GM19467 (cell line): Measurements from ENCODE around the gene PREB.
"Not testable (repeated sequence)": the region's sequence is repeated elsewhere in the genome, so short reads cannot be mapped to it uniquely, and the experiment has no call there.

Experiments
- ATAC-seq: cut with Tn5 transposase; IDR thresholded peaks from one replicate; pipeline ENCODE4 v1.9.1; 2021; ENCODE audit warnings: mild to moderate bottlenecking, moderate library complexity; ENCODE audit not compliant: unreplicated experiment

Gene PREB

DNA sequence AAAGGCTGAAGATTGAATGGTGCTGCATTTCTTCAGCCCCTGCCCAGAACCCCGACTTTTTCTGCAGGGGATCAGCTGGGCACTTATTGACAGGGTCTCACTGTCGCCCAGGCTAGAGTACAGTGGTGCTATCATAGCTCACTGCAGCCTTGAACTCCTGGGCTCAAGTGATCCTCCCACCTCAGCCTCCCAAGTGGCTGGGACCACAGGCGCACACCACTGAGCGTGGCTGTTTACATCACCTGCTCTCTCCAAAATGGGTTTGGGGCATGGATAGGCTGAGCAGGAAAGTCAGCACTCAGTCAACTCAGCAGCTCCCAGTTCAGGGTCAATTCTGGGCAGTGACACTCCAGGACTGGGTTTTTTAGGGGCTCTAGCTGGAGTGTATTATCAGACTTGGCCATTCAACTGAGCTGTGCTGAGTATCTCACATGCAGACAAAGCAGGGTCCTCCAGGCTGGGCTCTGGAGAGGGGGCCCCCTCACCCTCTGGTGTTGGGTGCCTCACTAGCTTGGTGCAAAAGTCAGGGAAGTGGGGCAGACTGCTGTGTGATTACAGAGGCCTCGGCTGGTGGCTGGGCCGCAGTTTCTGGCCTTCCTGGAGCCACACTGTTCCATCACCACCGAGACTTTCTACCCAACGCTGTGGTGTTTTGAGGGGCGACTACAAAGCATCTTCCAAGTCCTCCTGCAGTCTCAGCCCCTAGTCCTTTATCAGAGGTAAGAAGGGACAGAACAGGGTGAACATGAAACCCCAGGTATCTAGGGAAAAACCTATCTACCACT is 6.4 kb downstream of the PREB start:
- ATAC-seq = no peak

DNA sequence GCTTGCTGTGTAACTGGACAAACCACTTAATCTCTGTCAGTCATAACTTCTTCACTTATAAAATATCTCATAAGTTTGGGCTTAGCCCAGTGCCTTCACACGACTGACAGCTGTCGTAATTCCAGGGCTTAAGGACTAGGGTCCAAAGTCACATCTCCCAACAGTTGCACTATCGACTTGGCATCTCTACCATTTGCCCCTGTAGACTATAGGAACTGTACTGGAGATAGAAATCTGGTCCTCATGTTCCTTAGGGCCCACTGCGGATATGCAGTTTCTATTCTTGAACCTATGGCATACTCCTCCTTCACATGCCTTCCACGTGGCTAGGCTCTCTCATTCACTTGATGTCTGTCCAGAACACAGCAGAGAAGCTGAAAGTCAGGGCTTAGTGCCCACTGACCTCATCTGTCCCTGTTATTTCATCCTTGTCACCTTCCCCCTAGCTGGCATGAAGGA is 8.2 kb downstream of the PREB start:
- no peak for ATAC-seq

DNA sequence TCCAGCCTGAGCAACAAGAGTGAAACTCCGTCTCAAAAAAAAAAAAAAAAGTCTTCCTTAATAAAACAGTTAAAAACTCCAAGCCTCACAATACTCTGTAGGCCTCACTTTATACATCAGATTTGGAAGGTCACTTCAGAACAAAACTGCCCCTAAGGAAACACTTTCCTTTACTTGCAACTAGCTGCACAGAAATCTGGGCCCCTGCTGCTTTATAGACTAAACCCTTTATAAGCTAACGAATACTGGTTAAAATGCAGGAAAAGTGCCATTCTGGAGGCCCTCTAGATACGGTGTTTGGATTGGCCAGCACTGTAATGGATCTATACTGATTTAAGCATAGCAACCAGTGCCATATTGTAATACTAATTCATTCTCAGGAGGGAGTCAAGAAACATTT is 9.3 kb downstream of the PREB start:
- ATAC-seq = no peak

DNA sequence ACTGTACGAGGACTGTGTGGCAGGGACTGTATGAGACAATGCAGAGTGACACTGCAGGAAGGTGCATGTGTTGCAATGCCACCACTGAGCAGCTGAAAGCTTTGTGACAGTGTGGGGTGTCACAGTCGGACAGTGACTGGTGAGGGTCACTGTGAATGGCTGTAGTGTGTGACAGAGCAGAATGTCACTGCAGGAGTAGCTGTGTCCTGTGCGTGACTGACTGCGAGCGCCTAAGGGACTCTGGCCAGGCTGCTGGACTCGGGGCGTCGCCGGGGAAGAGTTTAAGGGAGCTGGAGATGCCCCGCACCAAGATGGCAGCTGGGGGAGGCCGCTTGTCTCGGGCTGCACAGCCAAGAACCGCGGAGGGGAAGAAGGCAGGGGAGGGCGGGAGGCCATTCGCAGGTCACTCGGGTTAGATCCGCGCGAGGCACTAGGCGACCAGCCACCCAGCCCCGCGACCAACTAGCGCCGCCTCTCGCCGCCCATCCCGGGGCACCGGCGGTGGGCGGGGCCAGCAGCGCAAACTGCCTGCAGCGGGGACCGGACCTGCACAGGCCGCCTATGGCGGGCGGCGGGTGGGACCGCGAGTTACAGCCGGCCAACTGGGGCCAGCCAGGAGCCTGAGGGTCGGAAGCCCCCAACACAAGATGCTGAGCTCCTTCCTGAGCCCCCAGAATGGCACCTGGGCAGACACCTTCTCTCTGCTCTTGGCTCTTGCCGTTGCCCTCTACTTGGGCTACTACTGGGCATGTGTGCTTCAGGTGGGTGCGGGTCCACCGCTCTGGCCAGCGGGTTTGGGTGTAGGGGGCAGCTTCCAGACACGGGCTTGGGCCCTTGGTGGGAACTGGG is 10.9 kb downstream of the PREB start, which contains the start of gene ABHD1:
TSS of gene ABHD1 (plus strand) at position 514 of the 849 bp plus-strand sequence. CDS start at position 648, 134 bp downstream.
- ATAC-seq = no peak

DNA sequence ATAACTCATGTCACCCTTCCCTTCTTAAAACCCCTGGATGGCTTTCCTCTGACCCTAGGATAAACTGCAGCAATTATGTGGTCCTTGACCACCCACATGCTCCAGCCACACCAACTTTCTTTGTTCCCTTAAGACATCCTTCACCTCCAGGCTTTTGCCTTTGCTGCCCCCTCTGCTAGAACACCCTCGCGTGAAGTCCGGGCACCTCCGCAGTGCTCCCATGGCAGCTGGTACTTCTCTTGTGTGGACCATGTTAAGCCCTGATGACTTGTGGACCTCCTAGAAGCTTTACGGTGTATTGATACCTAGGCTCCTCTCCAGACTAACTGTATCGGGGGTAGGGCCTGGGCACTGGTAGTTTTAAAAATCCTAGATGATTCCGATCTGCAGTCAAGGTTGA is 11.6 kb downstream of the PREB start:
- ATAC-seq = no peak

DNA sequence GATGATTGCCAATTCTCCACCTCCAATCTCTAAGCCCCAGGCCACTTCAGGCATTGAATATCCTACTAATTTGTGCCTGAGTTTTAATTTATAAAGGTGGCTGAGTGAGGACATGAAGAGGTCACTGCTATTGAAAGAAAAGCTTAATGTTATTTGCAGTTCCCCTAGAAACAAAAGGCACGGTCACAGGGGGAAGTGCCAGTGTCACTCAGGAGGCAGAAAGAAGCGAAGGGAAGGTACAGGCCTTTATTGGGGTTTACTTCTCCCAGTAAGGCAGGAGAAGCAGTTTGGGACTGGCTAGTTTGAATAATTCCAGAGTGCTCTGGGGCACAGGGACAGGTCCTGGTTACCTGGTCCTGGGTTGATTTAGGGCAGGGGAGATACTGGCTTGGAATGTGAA is 12.5 kb downstream of the PREB start:
- no peak for ATAC-seq

DNA sequence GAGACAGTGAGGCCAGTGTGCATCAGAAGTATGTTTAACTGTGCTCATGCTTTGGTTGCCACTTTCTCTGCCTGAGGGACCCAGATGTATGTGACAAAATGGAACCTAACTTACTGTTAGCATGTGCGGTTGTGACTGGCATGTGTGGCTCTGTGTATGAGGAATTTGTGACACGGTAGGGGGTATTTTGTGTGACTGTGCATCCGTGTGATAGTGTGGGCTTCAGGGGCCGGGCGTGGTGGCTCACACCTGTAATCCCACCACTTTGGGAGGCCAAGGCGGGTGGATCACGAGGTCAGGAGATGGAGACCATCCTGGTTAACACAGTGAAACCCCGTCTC is 15.1 kb downstream of the PREB start:
- ATAC-seq = not testable (repeated sequence)

DNA sequence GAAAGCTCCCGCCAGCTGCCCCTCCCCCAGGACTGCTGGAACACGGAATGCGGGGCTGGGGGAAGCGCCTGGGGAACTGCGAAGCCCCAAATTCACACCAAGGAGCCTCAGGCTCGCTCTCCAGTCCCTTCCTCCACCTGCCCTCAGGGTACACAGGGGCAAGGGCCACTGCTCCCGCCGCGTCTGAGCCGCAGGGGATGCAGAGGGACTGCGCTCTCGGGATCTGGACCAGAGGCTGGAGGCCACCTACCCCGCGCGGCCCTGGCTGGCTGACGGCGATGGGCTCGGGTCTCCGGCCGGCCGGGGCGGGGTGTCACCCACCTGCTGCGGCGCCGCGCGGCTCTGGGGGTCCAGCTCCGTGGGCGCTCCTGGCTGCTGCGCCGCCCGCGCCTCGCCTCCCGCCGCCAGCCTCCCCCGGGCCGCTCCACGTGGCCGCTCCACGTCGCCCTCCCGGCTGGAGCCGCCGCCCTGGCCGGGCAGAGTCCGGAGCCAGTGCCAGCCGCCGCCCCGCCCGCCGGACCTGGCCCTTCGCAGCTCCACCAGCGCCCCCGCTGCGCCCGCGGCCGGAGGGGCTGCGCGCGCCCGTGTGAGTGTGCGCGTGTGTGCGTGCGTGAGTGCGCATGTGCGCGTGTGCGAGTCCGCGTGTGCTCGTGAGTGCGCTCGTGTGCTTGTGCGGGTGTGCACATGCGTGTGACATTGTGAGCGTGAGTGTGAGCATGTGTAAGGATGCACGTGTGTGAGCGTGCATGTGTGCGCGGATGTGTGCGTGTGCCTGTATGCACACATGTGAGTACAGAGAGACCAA is 15.7 kb downstream of the PREB start, which contains the start of gene CGREF1:
TSS of gene CGREF1 (minus strand) at position 604 of the 805 bp plus-strand sequence. CDS start 14,762 bp downstream, outside the sequence.
- no peak for ATAC-seq

DNA sequence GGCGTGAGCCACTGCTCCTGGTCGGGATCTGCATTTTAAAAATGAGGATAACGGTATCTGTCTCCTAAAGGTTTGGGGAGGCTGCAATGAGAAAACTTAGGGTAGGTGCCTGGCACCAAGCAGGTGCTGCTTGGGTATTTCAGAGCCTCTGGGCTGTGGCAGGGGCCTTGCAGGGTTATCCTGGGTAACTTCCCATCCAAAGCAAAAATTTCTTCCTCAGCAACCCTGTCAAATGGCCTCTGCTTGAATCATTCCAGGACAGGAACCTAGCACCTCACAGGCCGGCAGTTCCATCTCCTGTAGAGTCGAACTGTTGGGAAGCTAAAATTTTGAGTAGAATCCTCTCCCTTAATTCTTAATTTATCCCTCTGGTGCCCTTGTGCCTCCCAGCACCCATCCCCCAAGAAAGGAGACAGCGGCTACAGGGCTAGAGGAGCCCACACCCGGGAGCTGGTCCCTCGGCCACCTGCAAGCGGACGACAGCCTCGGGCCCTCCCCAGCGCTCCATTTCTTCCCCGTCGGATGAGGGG is 16.4 kb downstream of the PREB start:
- no peak for ATAC-seq

DNA sequence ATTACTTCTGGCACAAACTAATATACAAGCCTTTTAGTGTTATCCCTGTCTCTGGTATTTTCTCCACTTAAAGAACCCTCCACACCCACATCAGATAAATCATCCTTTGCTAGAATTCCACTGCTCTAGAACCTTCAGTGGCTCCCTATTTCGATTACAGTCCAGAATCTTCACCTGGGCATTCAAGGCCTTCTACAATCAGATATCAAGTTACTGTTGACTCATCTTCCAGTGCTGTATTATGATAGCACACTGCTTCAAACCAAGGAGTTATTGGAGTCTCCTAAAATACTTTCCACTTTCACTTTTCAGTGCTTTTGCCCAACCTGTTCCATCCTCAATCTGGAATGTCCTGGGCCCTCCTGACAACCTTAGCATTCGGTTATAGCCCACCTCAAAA is 18.9 kb downstream of the PREB start:
- ATAC-seq = no peak

DNA sequence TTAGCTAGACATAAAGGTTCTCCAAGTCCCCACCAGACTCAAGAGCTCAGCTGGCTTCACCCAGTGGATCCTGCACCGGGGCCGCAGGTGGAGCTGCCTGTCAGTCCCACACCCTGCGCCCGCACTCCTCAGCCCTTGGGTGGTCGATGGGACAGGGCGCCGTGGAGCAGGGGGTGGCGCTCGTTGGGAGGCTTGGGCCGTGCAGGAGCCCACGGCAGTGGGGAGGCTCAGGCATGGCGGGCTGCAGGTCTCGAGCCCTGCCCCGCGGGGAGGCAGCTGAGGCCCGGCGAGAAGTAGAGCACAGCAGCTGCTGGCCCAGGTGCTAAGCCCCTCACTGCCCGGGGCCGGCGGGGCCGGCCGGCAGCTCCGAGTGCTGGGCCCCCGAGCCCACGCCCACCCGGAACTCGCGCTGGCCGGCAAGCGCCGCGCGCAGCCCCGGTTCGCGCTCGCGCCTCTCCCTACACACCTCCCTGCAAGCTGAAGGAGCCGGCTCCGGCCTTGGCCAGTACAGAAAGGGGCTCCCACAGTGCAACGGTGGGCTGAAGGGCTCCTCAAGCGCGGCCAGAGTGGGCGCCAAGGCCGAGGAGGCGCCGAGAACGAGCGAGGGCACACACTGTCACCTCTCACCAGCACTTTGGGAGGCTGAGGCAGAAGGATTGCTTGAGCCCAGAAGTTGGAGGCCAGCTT is 22.9 kb downstream of the PREB start:
- not testable (repeated sequence) for ATAC-seq

DNA sequence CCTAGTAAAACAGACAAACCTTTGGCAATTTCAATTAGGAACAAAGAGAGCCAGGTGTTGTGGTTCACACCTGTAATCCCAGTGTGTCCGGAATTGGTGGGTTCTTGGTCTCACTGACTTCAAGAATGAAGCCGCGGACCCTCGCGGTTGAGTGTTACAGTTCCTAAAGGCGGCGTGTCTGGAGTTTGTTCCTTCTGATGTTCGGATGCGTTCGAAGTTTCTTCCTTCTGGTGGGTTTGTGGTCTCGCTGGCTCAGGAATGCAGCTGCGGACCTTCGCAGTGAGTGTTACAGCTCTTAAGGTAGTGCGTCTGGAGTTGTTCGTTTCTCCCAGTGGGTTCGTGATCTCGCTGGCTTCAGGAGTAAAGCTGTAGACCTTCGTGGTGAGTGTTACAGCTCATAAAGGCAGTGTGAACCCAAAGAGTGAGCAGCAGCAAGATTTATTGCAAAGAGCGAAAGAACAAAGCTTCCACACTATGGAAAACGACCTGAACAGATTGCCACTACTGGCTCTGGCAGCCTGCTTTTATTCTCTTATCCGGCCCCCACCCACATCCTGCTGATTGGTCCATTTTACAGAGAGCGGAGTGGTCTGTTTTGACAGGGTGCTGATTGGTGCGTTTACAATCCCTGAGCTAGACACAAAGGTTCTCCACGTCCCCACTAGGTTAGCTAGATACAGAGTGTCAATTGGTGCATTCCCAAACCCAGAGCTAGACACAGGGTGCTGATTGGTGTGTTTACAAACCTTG is 23.7 kb downstream of the PREB start:
- not testable (repeated sequence) for ATAC-seq

DNA sequence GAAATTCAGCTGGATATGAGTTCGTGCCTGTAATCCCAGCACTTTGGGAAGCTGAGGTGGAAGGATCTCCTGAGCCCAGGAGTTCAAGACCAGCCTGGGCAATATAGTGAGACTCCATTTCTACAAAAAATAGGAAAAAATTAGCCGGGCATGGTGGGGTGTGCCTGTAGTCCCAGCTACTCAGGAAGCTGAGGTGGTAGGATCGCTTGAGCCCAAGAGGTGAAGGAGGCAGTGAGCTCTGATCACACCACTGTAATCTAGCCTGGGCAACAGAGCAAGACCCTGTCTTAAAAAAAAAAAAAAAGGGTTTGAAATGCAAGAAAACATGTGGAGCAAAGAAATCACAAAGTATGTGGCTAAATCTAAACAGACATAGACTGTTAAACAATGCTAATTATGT is 25.4 kb downstream of the PREB start:
- ATAC-seq = no peak

DNA sequence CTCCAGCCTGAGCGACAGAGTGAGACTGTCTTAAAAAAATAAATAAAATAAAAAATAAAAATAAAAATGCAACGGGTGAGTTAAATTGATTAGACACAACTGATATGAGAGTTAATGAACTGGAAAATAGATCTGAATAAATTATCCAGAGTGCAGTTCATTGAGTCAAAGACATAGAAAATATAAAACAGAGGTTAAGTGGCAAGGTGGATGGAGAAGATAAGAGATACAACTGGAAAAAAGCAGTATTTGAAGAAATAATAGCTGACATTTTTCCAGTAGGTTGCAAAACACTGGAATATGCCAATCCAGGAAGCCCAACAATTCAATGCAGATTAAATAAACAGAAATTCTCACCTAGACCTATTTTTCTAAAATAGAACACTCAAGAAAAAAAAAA is 26.2 kb downstream of the PREB start:
- ATAC-seq = no peak

DNA sequence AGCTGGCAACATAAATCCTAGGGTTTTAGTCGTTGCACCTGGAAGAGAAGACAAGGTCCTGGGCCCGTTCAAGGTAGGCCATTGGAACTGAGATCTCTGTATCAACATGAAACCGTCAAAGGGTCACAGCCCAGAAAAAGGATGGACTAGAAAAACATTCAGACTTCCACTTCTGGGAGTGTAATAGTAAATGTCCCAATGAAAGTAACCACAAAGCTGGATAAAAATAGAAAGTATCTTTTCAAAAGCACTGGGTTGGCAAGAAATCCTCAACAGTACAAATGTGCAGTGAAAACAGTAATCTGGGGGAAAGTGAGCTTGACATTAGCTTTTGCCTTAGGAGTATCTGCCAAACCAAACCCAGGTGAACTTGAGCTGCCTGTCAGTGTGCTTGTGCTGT is 28.5 kb downstream of the PREB start:
- ATAC-seq = no peak

DNA sequence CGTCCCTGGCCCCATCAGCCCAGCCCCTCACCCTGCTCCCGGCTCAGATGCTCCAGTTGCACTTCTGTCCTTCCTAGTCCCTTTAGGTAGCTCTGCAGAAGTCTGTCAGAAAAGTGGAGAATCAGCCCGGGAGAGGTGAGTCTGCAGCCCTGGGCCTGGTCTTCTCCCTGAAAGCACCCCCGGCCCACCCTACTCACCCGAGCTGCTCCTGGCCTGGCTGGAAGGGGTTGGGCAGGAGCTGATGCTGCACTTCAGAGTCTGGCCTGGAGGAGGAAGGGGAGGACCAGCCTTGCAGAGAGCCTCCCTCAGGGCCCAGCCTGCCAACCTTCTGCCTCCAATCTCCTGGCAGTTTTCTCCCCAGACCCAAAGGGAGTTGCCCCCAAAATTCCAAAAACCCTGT is 32.1 kb downstream of the PREB start:
- ATAC-seq = no peak

DNA sequence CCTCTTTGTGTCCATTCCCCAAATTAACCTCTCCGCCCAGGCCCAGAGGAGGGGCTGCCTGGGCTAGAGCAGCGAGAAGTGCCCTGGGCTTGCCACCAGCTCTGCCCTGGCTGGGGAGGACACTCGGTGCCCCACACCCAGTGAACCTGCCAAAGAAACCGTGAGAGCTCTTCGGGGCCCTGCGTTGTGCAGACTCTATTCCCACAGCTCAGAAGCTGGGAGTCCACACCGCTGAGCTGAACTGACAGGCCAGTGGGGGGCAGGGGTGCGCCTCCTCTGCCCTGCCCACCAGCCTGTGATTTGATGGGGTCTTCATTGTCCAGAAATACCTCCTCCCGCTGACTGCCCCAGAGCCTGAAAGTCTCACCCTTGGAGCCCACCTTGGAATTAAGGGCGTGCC is 34.4 kb downstream of the PREB start:
- ATAC-seq = no peak

DNA sequence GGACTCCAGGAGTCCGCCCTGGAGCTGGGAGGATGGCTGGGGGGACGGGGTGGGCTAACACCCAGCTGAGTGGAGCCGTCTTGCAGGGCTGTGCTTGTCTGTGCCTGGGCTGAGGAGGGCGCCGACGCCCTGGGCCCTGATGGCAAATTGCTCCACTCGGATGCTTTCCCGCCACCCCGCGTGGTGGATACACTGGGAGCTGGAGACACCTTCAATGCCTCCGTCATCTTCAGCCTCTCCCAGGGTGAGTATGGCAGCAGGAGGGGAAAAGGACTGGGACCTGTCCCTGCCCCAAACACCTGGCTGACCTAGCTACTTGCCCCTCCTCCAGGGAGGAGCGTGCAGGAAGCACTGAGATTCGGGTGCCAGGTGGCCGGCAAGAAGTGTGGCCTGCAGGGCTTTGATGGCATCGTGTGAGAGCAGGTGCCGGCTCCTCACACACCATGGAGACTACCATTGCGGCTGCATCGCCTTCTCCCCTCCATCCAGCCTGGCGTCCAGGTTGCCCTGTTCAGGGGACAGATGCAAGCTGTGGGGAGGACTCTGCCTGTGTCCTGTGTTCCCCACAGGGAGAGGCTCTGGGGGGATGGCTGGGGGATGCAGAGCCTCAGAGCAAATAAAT is 35.0 kb downstream of the PREB start:
- ATAC-seq = no peak

DNA sequence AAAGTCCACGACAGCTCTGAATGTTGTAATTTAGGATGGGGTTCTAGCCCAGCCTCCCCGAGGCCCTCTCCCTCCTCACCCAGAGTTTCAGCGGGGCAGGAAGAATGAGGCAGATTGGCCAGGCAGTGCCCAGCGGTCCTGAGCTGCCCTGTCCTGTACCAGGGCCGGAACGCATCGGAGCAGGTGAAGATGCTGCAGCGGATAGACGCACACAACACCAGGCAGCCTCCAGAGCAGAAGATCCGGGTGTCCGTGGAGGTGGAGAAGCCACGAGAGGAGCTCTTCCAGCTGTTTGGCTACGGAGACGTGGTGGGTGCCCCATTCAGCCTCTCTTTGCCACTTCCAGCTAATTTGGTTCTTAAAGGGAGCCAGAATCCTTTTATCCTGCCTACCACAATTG is 37.1 kb downstream of the PREB start:
- no peak for ATAC-seq
